Erythroblast (primary cell): ENCODE data around the gene RAC3.

ENCODE experiments used
- GATA1 ChIP-seq: IDR thresholded peaks from 2 replicates; pipeline ENCODE4 v1.6.1; 2011; ENCODE audit warnings: low read depth, mild to moderate bottlenecking, control low read depth, low read length, moderate library complexity
- POLR2A ChIP-seq: IDR thresholded peaks from 2 replicates; pipeline ENCODE4 v1.6.1; 2011; ENCODE audit warnings: mild to moderate bottlenecking, low read length

GRCh38 chr17:82045936-82046484 is 14.5 kb downstream of the RAC3 start:
- no peak for TF ChIP-seq POLR2A
- no peak for TF ChIP-seq GATA1
